A673 (cell line): ENCODE data around the gene F11R. TPM values are rescaled to one million over a fixed set of nuclear protein-coding genes. Genes with fewer than 3 reads are reported as not detected.
A peak's percentile ranks its signal among the peaks of the same experiment; 100 is the strongest.
"Not testable (repeated sequence)": the region's sequence is repeated elsewhere in the genome, so short reads cannot be mapped to it uniquely, and the experiment has no call there.

Experiments used
- BruUV-seq: library from RNA; stranded (reverse); fragments of 400-500 nt; replicated peaks from 2 replicates; lab custom pipeline; 2021; lab: Mats Ljungman, UMichigan
- CTCF ChIA-PET: fragments of 300-600 bp; sonication (Branson Sonifier 250); formaldehyde crosslinking; loops from one replicate; lab custom pipeline; 2022; ENCODE audit warnings: antibody characterized with exemption; lab: Charles Lee
- POLR2A ChIA-PET: fragments of 300-600 bp; sonication (Branson Sonifier 250); formaldehyde crosslinking; loops from one replicate; lab custom pipeline; 2022; ENCODE audit warnings: antibody characterized with exemption; ENCODE audit not compliant: low non-redundant PET; lab: Charles Lee
- DNase-seq: peaks from one replicate; pipeline ENCODE4 v3.0.0-alpha.2; 2015; ENCODE audit warnings: low spot score
- H3K27ac ChIP-seq: fragments of 200-600 bp; sonication (generic); 2 replicates; pipeline ENCODE4 v1.5.1; 2016; ENCODE audit warnings: mixed run types, low read depth, mild to moderate bottlenecking, mixed read lengths, antibody characterized with exemption, low read length; ENCODE audit not compliant: poor library complexity, severe bottlenecking
- H3K27me3 ChIP-seq: fragments of 200-600 bp; sonication (generic); replicated peaks from 2 replicates; pipeline ENCODE4 v1.6.1; 2017; ENCODE audit warnings: mixed run types, low read depth, mild to moderate bottlenecking, mixed read lengths, antibody characterized with exemption, low read length; ENCODE audit not compliant: insufficient read depth, poor library complexity
- H3K36me3 ChIP-seq: fragments of 200-600 bp; sonication (generic); 2 replicates; pipeline ENCODE4 v1.6.1; 2016; ENCODE audit warnings: mixed run types, mild to moderate bottlenecking, mixed read lengths, antibody characterized with exemption, low read length; ENCODE audit not compliant: insufficient read depth, poor library complexity, severe bottlenecking
- H3K4me1 ChIP-seq: fragments of 200-600 bp; sonication (generic); 2 replicates; pipeline ENCODE4 v1.6.1; 2017; ENCODE audit warnings: mixed run types, mild to moderate bottlenecking, mixed read lengths, antibody characterized with exemption, low read length; ENCODE audit not compliant: insufficient read depth, poor library complexity, severe bottlenecking
- H3K4me3 ChIP-seq: fragments of 200-600 bp; sonication (generic); 2 replicates; pipeline ENCODE4 v1.5.1; 2016; ENCODE audit warnings: low read depth, mixed run types, mild to moderate bottlenecking, mixed read lengths, low read length; ENCODE audit not compliant: poor library complexity, severe bottlenecking
- H3K9me3 ChIP-seq: fragments of 200-600 bp; sonication (generic); 2 replicates; pipeline ENCODE4 v1.6.1; 2016; ENCODE audit warnings: mixed run types, low read depth, mild to moderate bottlenecking, mixed read lengths, antibody characterized with exemption, low read length; ENCODE audit not compliant: poor library complexity, severe bottlenecking
- EZH2 ChIP-seq: fragments of 200-600 bp; sonication (generic); IDR thresholded peaks from 2 replicates; pipeline ENCODE4 v1.6.1; 2017; ENCODE audit warnings: borderline replicate concordance, low read depth, mild to moderate bottlenecking, mixed read lengths, antibody characterized with exemption, low read length; ENCODE audit not compliant: poor library complexity, severe bottlenecking
- intact Hi-C: fragments of 100-400 bp; cut with micrococcal nuclease; formaldehyde crosslinking; loops from one replicate; pipeline ENCODE4 v1.10.0; 2022; ENCODE audit not compliant: unreplicated experiment
- total RNA-seq: library from RNA; stranded (reverse); gene quantifications from 2 replicates; pipeline ENCODE4 v1.2.3, GENCODE V29; 2021
- TF ChIP-seq, protein P1 (sequence below): fragments of 300-800, 200-600 bp; sonication (generic); conservative IDR thresholded peaks from 2 replicates; pipeline ENCODE4 v1.5.1; 2017; ENCODE audit warnings: low read depth, mild to moderate bottlenecking, antibody characterized with exemption, low read length, moderate library complexity, mixed read lengths

F11R gene
- total RNA-seq, 1 experiment from 2014 or later, result 2.3 TPM

DNA sequence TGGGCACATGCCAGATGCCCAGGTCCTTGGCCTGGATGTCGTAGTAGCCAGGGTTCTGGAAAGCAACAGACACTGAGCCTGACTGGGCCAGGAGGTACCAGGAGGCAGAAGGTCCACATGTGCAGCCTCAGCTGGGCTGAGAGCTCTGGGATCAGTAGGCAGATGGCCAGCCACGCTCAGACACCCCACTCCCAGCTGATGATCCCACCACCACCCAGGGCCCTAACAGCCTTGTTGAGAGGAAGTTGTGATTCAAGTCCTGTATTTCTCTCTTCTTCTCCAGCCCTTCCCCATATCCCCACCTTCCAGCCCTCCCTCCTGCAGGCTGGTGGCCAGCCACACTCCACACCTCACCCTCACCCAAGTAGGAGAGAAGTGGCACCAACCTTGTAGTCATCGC is 70.3 kb downstream of the F11R start:
- POLR2A ChIA-PET, result no interaction called here
- intact Hi-C loops, result loop anchor here (2.0 to 5.0 kb wide), 2 partner anchors 116 to 223 kb away; no protein-coding TSS in a partner anchor
- no peak for DNase-seq

DNA sequence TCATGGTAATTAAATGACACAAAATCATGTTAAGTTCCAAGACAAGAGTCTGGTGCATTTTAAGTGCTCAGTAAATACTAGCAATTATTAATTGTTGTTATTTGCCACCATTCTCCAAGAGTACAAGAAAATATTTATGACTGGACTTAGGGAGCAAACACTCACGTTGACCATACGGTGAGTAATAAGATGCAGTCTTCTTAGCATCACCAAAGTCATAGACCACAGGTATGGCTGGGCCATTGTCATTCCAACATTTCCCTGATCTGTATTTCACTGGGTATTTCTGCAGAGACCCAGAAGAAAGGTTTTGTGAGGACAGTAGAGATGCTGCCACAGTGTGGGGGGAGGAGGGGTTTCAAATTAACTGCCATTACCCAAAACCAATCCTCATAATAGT is 71.1 kb downstream of the F11R start:
- no peaks in the 10 kb centered on the region for H3K9me3 ChIP-seq
- no peak overlapping the region for H3K4me3 ChIP-seq
- H3K36me3 ChIP-seq, result no peaks in the 10 kb centered on the region
- intact Hi-C loops, result loop anchor here (2.0 to 5.0 kb wide), 2 partner anchors 115 to 223 kb away; no protein-coding TSS in a partner anchor
- no peaks in the 10 kb centered on the region for H3K27me3 ChIP-seq
- BruUV-seq, result no TSS peak
- H3K27ac ChIP-seq, result no peak overlapping the region
- no peaks in the 10 kb centered on the region for H3K4me1 ChIP-seq
- ChIA-PET CTCF (no interaction called here), POLR2A (no interaction called here)
- TF ChIP-seq, protein P1, sequence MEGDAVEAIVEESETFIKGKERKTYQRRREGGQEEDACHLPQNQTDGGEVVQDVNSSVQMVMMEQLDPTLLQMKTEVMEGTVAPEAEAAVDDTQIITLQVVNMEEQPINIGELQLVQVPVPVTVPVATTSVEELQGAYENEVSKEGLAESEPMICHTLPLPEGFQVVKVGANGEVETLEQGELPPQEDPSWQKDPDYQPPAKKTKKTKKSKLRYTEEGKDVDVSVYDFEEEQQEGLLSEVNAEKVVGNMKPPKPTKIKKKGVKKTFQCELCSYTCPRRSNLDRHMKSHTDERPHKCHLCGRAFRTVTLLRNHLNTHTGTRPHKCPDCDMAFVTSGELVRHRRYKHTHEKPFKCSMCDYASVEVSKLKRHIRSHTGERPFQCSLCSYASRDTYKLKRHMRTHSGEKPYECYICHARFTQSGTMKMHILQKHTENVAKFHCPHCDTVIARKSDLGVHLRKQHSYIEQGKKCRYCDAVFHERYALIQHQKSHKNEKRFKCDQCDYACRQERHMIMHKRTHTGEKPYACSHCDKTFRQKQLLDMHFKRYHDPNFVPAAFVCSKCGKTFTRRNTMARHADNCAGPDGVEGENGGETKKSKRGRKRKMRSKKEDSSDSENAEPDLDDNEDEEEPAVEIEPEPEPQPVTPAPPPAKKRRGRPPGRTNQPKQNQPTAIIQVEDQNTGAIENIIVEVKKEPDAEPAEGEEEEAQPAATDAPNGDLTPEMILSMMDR, result no peak
- TF ChIP-seq EZH2, result no peak
- no peak for DNase-seq

More for the DNA sequence above, 70.3 kb downstream of the F11R start:
- H3K9me3 ChIP-seq, result no peaks in the 10 kb centered on the region
- CTCF ChIA-PET, result interaction anchor here (0.6 to 0.7 kb wide), 3 partner anchors 15 to 224 kb away, joined by 3 to 7 read pairs (median 4); no protein-coding TSS in a partner anchor
- no TSS peak for BruUV-seq
- H3K4me1 ChIP-seq, result no peaks in the 10 kb centered on the region
- H3K36me3 ChIP-seq, result no peaks in the 10 kb centered on the region
- H3K4me3 ChIP-seq, result no peak overlapping the region
- H3K27me3 ChIP-seq, result no peaks in the 10 kb centered on the region
- TF ChIP-seq EZH2, result no peak
- TF ChIP-seq, protein P1, result no peak
- H3K27ac ChIP-seq, result no peak overlapping the region

DNA sequence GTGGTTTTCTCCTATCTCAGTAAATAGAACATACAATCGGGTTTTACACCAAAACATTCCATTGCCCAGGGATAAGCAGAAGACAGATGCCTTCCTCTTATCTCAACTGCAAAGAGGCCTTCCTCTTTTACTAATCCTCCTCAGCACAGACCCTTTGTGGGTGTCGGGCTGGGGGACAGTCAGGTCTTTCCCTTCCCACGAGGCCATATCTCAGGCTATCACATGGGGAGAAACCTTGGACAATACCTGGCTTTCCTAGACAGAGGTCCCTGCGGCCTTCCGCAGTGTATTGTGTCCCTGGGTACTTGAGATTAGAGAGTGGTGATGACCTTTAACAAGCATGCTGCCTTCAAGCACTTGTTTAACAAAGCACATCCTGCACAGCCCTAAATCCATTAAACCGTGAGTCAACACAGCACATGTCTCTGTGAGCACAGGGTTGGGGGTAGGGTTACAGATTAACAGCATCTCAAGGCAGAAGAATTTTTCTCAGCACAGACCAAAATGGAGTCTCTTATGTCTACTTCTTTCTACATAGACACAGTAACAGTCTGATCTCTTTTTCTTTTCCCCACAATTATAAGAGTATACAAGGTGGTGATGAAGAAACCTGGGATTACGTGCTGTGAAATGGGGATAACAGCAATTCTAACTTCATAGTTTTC is 71.6 kb downstream of the F11R start:
- H3K27me3 ChIP-seq, POLR2A ChIA-PET, intact Hi-C loops, DNase-seq, H3K4me1 ChIP-seq, H3K4me3 ChIP-seq, CTCF ChIA-PET, H3K27ac ChIP-seq, BruUV-seq, H3K36me3 ChIP-seq, H3K9me3 ChIP-seq: not testable (repeated sequence)

DNA sequence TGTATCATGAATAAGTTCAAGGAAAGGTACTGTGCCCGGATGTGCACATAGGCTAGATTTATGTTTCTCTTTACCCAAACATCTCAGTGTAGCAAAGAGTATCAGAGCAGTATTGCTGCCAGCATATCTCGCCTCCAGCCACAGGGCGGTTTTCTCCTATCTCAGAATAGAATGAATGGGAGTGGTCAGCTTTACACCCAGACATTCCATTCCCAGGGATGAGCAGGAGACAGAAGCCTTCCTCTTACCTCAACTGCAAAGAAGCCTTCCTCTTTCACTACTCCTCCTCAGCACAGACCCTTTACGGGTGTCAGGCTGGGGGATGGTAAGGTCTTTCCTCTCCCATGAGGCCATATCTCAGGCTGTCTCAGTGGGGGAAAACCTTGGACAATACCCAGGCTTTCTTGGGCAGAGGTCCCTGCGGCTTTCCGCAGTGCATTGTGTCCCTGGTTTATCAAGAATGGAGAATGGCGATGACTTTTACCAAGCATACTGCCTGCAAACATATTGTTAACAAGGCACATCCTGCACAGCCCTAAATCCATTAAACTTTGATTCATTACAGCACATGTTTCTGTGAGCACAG is 73.7 kb downstream of the F11R start:
- H3K27me3 ChIP-seq, H3K9me3 ChIP-seq, H3K27ac ChIP-seq, DNase-seq, intact Hi-C loops, BruUV-seq, CTCF ChIA-PET, H3K36me3 ChIP-seq, H3K4me1 ChIP-seq, POLR2A ChIA-PET, H3K4me3 ChIP-seq: not testable (repeated sequence)

DNA sequence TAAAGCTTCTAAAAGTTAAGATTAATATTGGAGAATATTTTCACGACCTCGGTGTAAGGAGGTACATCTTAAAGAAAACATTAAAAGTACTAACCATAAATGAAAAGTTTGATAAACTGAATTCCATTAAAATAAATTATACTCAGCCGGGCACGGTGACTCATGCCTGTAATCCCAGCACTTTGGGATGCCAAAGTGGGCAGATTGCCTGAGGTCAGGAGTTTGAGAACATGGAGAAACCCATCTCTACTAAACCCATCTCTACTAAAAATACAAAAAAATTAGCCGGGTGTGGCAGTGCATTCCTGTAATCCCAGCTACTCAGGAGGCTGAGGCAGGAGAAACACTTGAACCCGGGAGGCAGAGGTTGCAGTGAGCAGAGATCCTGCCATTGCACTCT is 75.1 kb downstream of the F11R start:
- H3K4me1 ChIP-seq, intact Hi-C loops, H3K27ac ChIP-seq, CTCF ChIA-PET, H3K9me3 ChIP-seq, POLR2A ChIA-PET, BruUV-seq, H3K27me3 ChIP-seq, H3K4me3 ChIP-seq, H3K36me3 ChIP-seq: not testable (repeated sequence)
- DNase-seq, result peak; percentile 18
